ENCODE data around the gene GTSF1L.

Gene GTSF1L

GRCh38 chr20:43748274-43748673 lies 21.5 kb upstream of the GTSF1L start:
- no peak for DNase-seq (ENCODE audit: low read depth, low spot score)
- no peak overlapping the region for H3K4me3 ChIP-seq (ENCODE audit: low read length)

- H3K4me3 ChIP-seq (ENCODE audit: low read length): no peak overlapping the region
- no peak for DNase-seq (ENCODE audit: low read depth, low spot score)
Observed at GRCh38 chr20:43746344-43747137, 19.7 kb upstream of the GTSF1L start.

- no peak for DNase-seq (ENCODE audit: low read depth, low spot score)
Observed at GRCh38 chr20:43744966-43745730, 18.3 kb upstream of the GTSF1L start.

GRCh38 chr20:43744151-43744611 lies 17.4 kb upstream of the GTSF1L start:
- no peak overlapping the region for H3K4me3 ChIP-seq (ENCODE audit: low read length)
- no peak for DNase-seq (ENCODE audit: low read depth, low spot score)

More at GRCh38 chr20:43744966-43745730, 18.3 kb upstream of the GTSF1L start:
- H3K4me3 ChIP-seq (ENCODE audit: low read length): no peak overlapping the region

GRCh38 chr20:43740642-43741041 lies 13.8 kb upstream of the GTSF1L start:
- no peak for DNase-seq (ENCODE audit: low read depth, low spot score)
- H3K4me3 ChIP-seq (ENCODE audit: low read length): no peak overlapping the region

GRCh38 chr20:43739148-43739749 lies 12.4 kb upstream of the GTSF1L start:
- no peak overlapping the region for H3K4me3 ChIP-seq (ENCODE audit: low read length)
- DNase-seq (ENCODE audit: low read depth, low spot score): no peak

GRCh38 chr20:43737925-43738324 lies 11.1 kb upstream of the GTSF1L start:
- H3K4me3 ChIP-seq (ENCODE audit: low read length): no peak overlapping the region
- DNase-seq (ENCODE audit: low read depth, low spot score): no peak

- no peak overlapping the region for H3K4me3 ChIP-seq (ENCODE audit: low read length)
- DNase-seq (ENCODE audit: low read depth, low spot score): no peak
Observed at GRCh38 chr20:43736588-43737158, 9.9 kb upstream of the GTSF1L start.

GRCh38 chr20:43731927-43732326 lies 5.1 kb upstream of the GTSF1L start:
- no peak overlapping the region for H3K4me3 ChIP-seq (ENCODE audit: low read length)
- no peak for DNase-seq (ENCODE audit: low read depth, low spot score)

GRCh38 chr20:43731469-43731868 lies 4.7 kb upstream of the GTSF1L start:
- H3K4me3 ChIP-seq (ENCODE audit: low read length): no peak overlapping the region
- no peak for DNase-seq (ENCODE audit: low read depth, low spot score)

GRCh38 chr20:43728686-43729255 lies 2.0 kb upstream of the GTSF1L start:
- no peak overlapping the region for H3K4me3 ChIP-seq (ENCODE audit: low read length)
- no peak for DNase-seq (ENCODE audit: low read depth, low spot score)

- no peak for DNase-seq (ENCODE audit: low read depth, low spot score)
- no peak overlapping the region for H3K4me3 ChIP-seq (ENCODE audit: low read length)
Observed at GRCh38 chr20:43727980-43728590, 1.3 kb upstream of the GTSF1L start.

GRCh38 chr20:43726333-43726732 lies 469 bp downstream of the GTSF1L start:
- H3K4me3 ChIP-seq (ENCODE audit: low read length): no peak overlapping the region
- DNase-seq (ENCODE audit: low read depth, low spot score): no peak

- DNase-seq (ENCODE audit: low read depth, low spot score): no peak
- H3K4me3 ChIP-seq (ENCODE audit: low read length): no peak overlapping the region
Observed at GRCh38 chr20:43725666-43726065, 1.1 kb downstream of the GTSF1L start.

GRCh38 chr20:43724383-43724782 lies 2.4 kb downstream of the GTSF1L start:
- no peak for DNase-seq (ENCODE audit: low read depth, low spot score)
- H3K4me3 ChIP-seq (ENCODE audit: low read length): no peak overlapping the region

GRCh38 chr20:43723735-43724134 lies 3.1 kb downstream of the GTSF1L start:
- no peak overlapping the region for H3K4me3 ChIP-seq (ENCODE audit: low read length)
- no peak for DNase-seq (ENCODE audit: low read depth, low spot score)

- no peak for DNase-seq (ENCODE audit: low read depth, low spot score)
- no peak overlapping the region for H3K4me3 ChIP-seq (ENCODE audit: low read length)
Observed at GRCh38 chr20:43723186-43723585, 3.6 kb downstream of the GTSF1L start.

GRCh38 chr20:43722153-43722505 lies 4.7 kb downstream of the GTSF1L start:
- peak; percentile 20 for DNase-seq (ENCODE audit: low read depth, low spot score)
- peak overlapping the region; percentile 32 for H3K4me3 ChIP-seq (ENCODE audit: low read length)
